SK-N-MC (cell line): Measurements from ENCODE around the gene SLC2A5.

Experiments used
- DNase-seq: peaks from one replicate; pipeline ENCODE4 v3.0.0-alpha.2; 2011; ENCODE audit warnings: low read depth, low spot score
- H3K27ac ChIP-seq: fragments of 200-600 bp; sonication (generic); 2 replicates; pipeline ENCODE4 v1.5.1; 2016; ENCODE audit warnings: mixed run types
- H3K36me3 ChIP-seq: fragments of 200-600 bp; sonication (generic); 2 replicates; pipeline ENCODE4 v1.6.1; 2017; ENCODE audit warnings: antibody characterized with exemption, low read length, mixed read lengths; ENCODE audit not compliant: insufficient read depth
- H3K4me3 ChIP-seq: fragments of 200-600 bp; sonication (generic); 2 replicates; pipeline ENCODE4 v1.5.1; 2016
- H3K9ac ChIP-seq: fragments of 200-600 bp; sonication (generic); 2 replicates; pipeline ENCODE4 v1.8.0; 2017; ENCODE audit warnings: mixed run types, mixed read lengths; ENCODE audit not compliant: insufficient read length
- H3K9me3 ChIP-seq: fragments of 200-600 bp; sonication (generic); 2 replicates; pipeline ENCODE4 v1.6.1; 2017; ENCODE audit warnings: low read depth, mild to moderate bottlenecking, antibody characterized with exemption, low read length, moderate library complexity, mixed read lengths
- EZH2 ChIP-seq: fragments of 200-600 bp; sonication (generic); IDR thresholded peaks from one replicate; pipeline ENCODE4 v1.6.1; 2017; ENCODE audit warnings: antibody characterized with exemption
- FOXP2 ChIP-seq: optimal IDR thresholded peaks from 2 replicates; pipeline ENCODE3; 2011; ENCODE audit warnings: mild to moderate bottlenecking, moderate library complexity; ENCODE audit not compliant: insufficient read depth; ENCODE audit errors: extremely low read length, control extremely low read depth
- POLR2AphosphoS5 ChIP-seq: IDR thresholded peaks from 2 replicates; pipeline ENCODE4 v1.6.1; 2012; ENCODE audit warnings: mild to moderate bottlenecking, low read depth, low read length, borderline replicate concordance

SLC2A5 gene

GRCh38 chr1:9108056-9108665, 38.7 kb upstream of the SLC2A5 start:
- no peaks in the 10 kb centered on the region for H3K36me3 ChIP-seq
- no peak overlapping the region for H3K4me3 ChIP-seq
- TF ChIP-seq FOXP2 (no peak), EZH2 (no peak), POLR2AphosphoS5 (no peak)
- DNase-seq: no peak
- H3K27ac ChIP-seq: no peak overlapping the region
- no peak overlapping the region for H3K9ac ChIP-seq
- no peaks in the 10 kb centered on the region for H3K9me3 ChIP-seq

- no peak for DNase-seq
- Histone ChIP-seq H3K4me3 (no peak overlapping the region), H3K9me3 (no peaks in the 10 kb centered on the region), H3K9ac (no peak overlapping the region), H3K36me3 (no peaks in the 10 kb centered on the region), H3K27ac (no peak overlapping the region)
- no peak for TF ChIP-seq FOXP2
- TF ChIP-seq POLR2AphosphoS5: no peak
- no peak for TF ChIP-seq EZH2
These were observed 37.7 kb upstream of the SLC2A5 start for GRCh38 chr1:9107136-9107535.

- no peak for DNase-seq
- Histone ChIP-seq H3K9me3 (no peaks in the 10 kb centered on the region), H3K4me3 (no peak overlapping the region), H3K9ac (no peak overlapping the region), H3K36me3 (no peaks in the 10 kb centered on the region), H3K27ac (no peak overlapping the region)
- TF ChIP-seq FOXP2: no peak
These were observed 36.9 kb upstream of the SLC2A5 start for GRCh38 chr1:9106286-9106685.

GRCh38 chr1:9105336-9105867, 36.0 kb upstream of the SLC2A5 start:
- DNase-seq: no peak
- H3K27ac ChIP-seq: no peak overlapping the region
- no peak overlapping the region for H3K9ac ChIP-seq
- H3K36me3 ChIP-seq: no peaks in the 10 kb centered on the region
- TF ChIP-seq EZH2 (no peak), POLR2AphosphoS5 (no peak), FOXP2 (no peak)
- no peak overlapping the region for H3K4me3 ChIP-seq
- H3K9me3 ChIP-seq: no peaks in the 10 kb centered on the region

GRCh38 chr1:9101510-9102146, 32.2 kb upstream of the SLC2A5 start:
- Histone ChIP-seq H3K4me3 (no peak overlapping the region), H3K36me3 (no peaks in the 10 kb centered on the region), H3K9me3 (no peaks in the 10 kb centered on the region), H3K27ac (no peak overlapping the region), H3K9ac (no peak overlapping the region)
- no peak for DNase-seq
- TF ChIP-seq POLR2AphosphoS5 (no peak), EZH2 (no peak), FOXP2 (no peak)

- Histone ChIP-seq H3K27ac (no peak overlapping the region), H3K9me3 (peaks cover 5% of the 10 kb centered on the region; the same call in 1 of the 2 replicates), H3K36me3 (no peaks in the 10 kb centered on the region), H3K9ac (no peak overlapping the region), H3K4me3 (no peak overlapping the region)
- TF ChIP-seq POLR2AphosphoS5 (no peak), EZH2 (no peak), FOXP2 (no peak)
- DNase-seq: no peak
These were observed 31.1 kb upstream of the SLC2A5 start for GRCh38 chr1:9100471-9101043.

- no peak for DNase-seq
- Histone ChIP-seq H3K36me3 (no peaks in the 10 kb centered on the region), H3K27ac (no peak overlapping the region), H3K9ac (no peak overlapping the region), H3K4me3 (no peak overlapping the region), H3K9me3 (peaks cover 5% of the 10 kb centered on the region; the same call in 1 of the 2 replicates)
- TF ChIP-seq POLR2AphosphoS5: no peak
- TF ChIP-seq FOXP2: no peak
- TF ChIP-seq EZH2: no peak
These were observed 30.1 kb upstream of the SLC2A5 start for GRCh38 chr1:9099555-9099954.

GRCh38 chr1:9097947-9098705, 28.7 kb upstream of the SLC2A5 start:
- H3K4me3 ChIP-seq: no peak overlapping the region
- no peaks in the 10 kb centered on the region for H3K36me3 ChIP-seq

More at GRCh38 chr1:9097947-9098705, 28.7 kb upstream of the SLC2A5 start:
- DNase-seq: no peak
- Histone ChIP-seq H3K9me3 (peaks cover 5% of the 10 kb centered on the region; the same call in 1 of the 2 replicates), H3K27ac (no peak overlapping the region), H3K9ac (no peak overlapping the region)
- TF ChIP-seq POLR2AphosphoS5 (no peak), FOXP2 (no peak), EZH2 (no peak)
